HG02642 (cell line): Measurements from ENCODE around the gene GRK6.
"Not testable (repeated sequence)": the region's sequence is repeated elsewhere in the genome, so short reads cannot be mapped to it uniquely, and the experiment has no call there.

ENCODE experiments used
- ATAC-seq: cut with Tn5 transposase; IDR thresholded peaks from one replicate; pipeline ENCODE4 v1.9.1; 2021; ENCODE audit warnings: mild to moderate bottlenecking; ENCODE audit not compliant: unreplicated experiment, poor library complexity

Gene GRK6

GRCh38 chr5:177478711-177479646 lies 52.5 kb downstream of the GRK6 start:
- no peak for ATAC-seq

- ATAC-seq = no peak
Measured at GRCh38 chr5:177479774-177480173, 53.3 kb downstream of the GRK6 start.

GRCh38 chr5:177482359-177482795 lies 55.9 kb downstream of the GRK6 start:
- no peak for ATAC-seq

- ATAC-seq = no peak
Measured at GRCh38 chr5:177483042-177483441, 56.6 kb downstream of the GRK6 start.

GRCh38 chr5:177483994-177484901 lies 57.8 kb downstream of the GRK6 start:
- ATAC-seq = no peak

GRCh38 chr5:177484902-177485549 lies 58.5 kb downstream of the GRK6 start:
- no peak for ATAC-seq

GRCh38 chr5:177485753-177486152 lies 59.3 kb downstream of the GRK6 start:
- ATAC-seq = not testable (repeated sequence)

GRCh38 chr5:177486256-177486655 lies 59.8 kb downstream of the GRK6 start:
- no peak for ATAC-seq

- ATAC-seq = no peak
Measured at GRCh38 chr5:177487144-177487543, 60.7 kb downstream of the GRK6 start.

GRCh38 chr5:177487975-177488374 lies 61.5 kb downstream of the GRK6 start:
- ATAC-seq = no peak

- no peak for ATAC-seq
Measured at GRCh38 chr5:177489119-177489716, 62.7 kb downstream of the GRK6 start.

- ATAC-seq = no peak
Measured at GRCh38 chr5:177490311-177490991, 64.0 kb downstream of the GRK6 start.

GRCh38 chr5:177490992-177491391 lies 64.5 kb downstream of the GRK6 start:
- ATAC-seq = no peak

GRCh38 chr5:177491429-177491945 lies 65.0 kb downstream of the GRK6 start:
- ATAC-seq = no peak

- no peak for ATAC-seq
Measured at GRCh38 chr5:177491983-177492746, 65.7 kb downstream of the GRK6 start.
